Neural progenitor cell (in vitro differentiated cells): ENCODE data around the gene ITPR1. TPM values are rescaled to one million over a fixed set of nuclear protein-coding genes. Genes with fewer than 3 reads are reported as not detected.

Experiments
- DNase-seq: peaks from one replicate; pipeline ENCODE4 v3.0.0-alpha.2; 2016; ENCODE audit warnings: low spot score
- H2AFZ ChIP-seq: fragments of 200-600 bp; sonication (generic); replicated peaks from 2 replicates; pipeline ENCODE4 v1.6.1; 2016; ENCODE audit warnings: antibody characterized with exemption
- H3F3A ChIP-seq: fragments of 200-600 bp; sonication (generic); 2 replicates; pipeline ENCODE4 v1.6.1; 2016; ENCODE audit warnings: antibody characterized with exemption, low read depth
- H3K27ac ChIP-seq: fragments of 200-600 bp; sonication (generic); 2 replicates; pipeline ENCODE4 v1.5.1; 2016; ENCODE audit warnings: mild to moderate bottlenecking
- H3K27me3 ChIP-seq: fragments of 200-600 bp; sonication (generic); 2 replicates; pipeline ENCODE4 v1.6.1; 2016; ENCODE audit warnings: mild to moderate bottlenecking, moderate library complexity
- H3K36me3 ChIP-seq: fragments of 200-600 bp; sonication (generic); 2 replicates; pipeline ENCODE4 v1.5.1; 2016
- H3K4me1 ChIP-seq: fragments of 200-600 bp; sonication (generic); 2 replicates; pipeline ENCODE4 v1.6.1; 2016; ENCODE audit warnings: mixed run types
- H3K4me2 ChIP-seq: fragments of 200-600 bp; sonication (generic); 2 replicates; pipeline ENCODE4 v1.6.1; 2016
- H3K4me3 ChIP-seq: fragments of 200-600 bp; sonication (generic); 2 replicates; pipeline ENCODE4 v1.5.1; 2016
- H3K79me2 ChIP-seq: fragments of 200-600 bp; sonication (generic); 2 replicates; pipeline ENCODE4 v1.6.1; 2016; ENCODE audit warnings: low read depth
- H3K9ac ChIP-seq: fragments of 200-600 bp; sonication (generic); 2 replicates; pipeline ENCODE4 v1.6.1; 2016
- H3K9me3 ChIP-seq: fragments of 200-600 bp; sonication (generic); 2 replicates; pipeline ENCODE4 v1.5.1; 2016; ENCODE audit warnings: low read depth
- H4K20me1 ChIP-seq: fragments of 200-600 bp; sonication (generic); 2 replicates; pipeline ENCODE4 v1.6.1; 2016; ENCODE audit warnings: low read depth
- H3K27ac Mint-ChIP-seq: 3 replicates; pipeline ENCODE4 v1.8.0; 2021; ENCODE audit warnings: mixed read lengths
- H3K27me3 Mint-ChIP-seq: 2 replicates; pipeline ENCODE4 v1.8.0; 2022; ENCODE audit warnings: low read depth, mild to moderate bottlenecking, inconsistent platforms, moderate library complexity, mixed read lengths; ENCODE audit not compliant: insufficient read depth
- H3K36me3 Mint-ChIP-seq: 3 replicates; pipeline ENCODE4 v1.8.0; 2021; ENCODE audit warnings: mixed read lengths
- H3K4me1 Mint-ChIP-seq: 3 replicates; pipeline ENCODE4 v1.8.0; 2021; ENCODE audit warnings: mixed read lengths
- H3K4me3 Mint-ChIP-seq: 3 replicates; pipeline ENCODE4 v1.8.0; 2021; ENCODE audit warnings: mild to moderate bottlenecking, moderate library complexity, mixed read lengths
- H3K9me3 Mint-ChIP-seq: 3 replicates; pipeline ENCODE4 v1.8.0; 2020; ENCODE audit warnings: mixed read lengths
- CTCF ChIP-seq: fragments of 200-600 bp; sonication (generic); IDR thresholded peaks from 2 replicates; pipeline ENCODE4 v1.5.1; 2017; ENCODE audit warnings: antibody characterized with exemption, mild to moderate bottlenecking
- EZH2 ChIP-seq: fragments of 200-600 bp; sonication (generic); IDR thresholded peaks from 2 replicates; pipeline ENCODE4 v1.6.1; 2017; ENCODE audit warnings: antibody characterized with exemption, mild to moderate bottlenecking, moderate library complexity
- EZH2phosphoT487 ChIP-seq: fragments of 200-600 bp; sonication (generic); IDR thresholded peaks from 2 replicates; pipeline ENCODE4 v1.6.1; 2017; ENCODE audit warnings: antibody characterized with exemption
- total RNA-seq: library from RNA; depleted of rRNA; stranded (reverse); fragments of >200 nt; gene quantifications from 2 replicates; pipeline ENCODE4 v1.2.3, GENCODE V29; 2015; ENCODE audit warnings: low replicate concordance

Gene ITPR1
- total RNA-seq, 1 donor from 2014 or later, result 5.0 TPM

GRCh38 chr3:4795905-4796304, 302.8 kb downstream of the ITPR1 start:
- no peaks in the 10 kb centered on the region for H3K4me1 ChIP-seq
- H3K9ac ChIP-seq, result no peak overlapping the region
- Mint-ChIP-seq H3K9me3 (peaks cover 3% of the 10 kb centered on the region), H3K4me3 (no peak overlapping the region), H3K27ac (no peak overlapping the region), H3K4me1 (no peaks in the 10 kb centered on the region), H3K36me3 (peaks cover 3% of the 10 kb centered on the region), H3K27me3 (peaks cover 2% of the 10 kb centered on the region)
- H3K79me2 ChIP-seq, result no peaks in the 10 kb centered on the region
- H3K4me2 ChIP-seq, result no peak overlapping the region
- H3K36me3 ChIP-seq, result no peaks in the 10 kb centered on the region
- H3K4me3 ChIP-seq, result no peak overlapping the region
- H2AFZ ChIP-seq, result no peak overlapping the region
- no peaks in the 10 kb centered on the region for H3K27me3 ChIP-seq
- no peak overlapping the region for H3K27ac ChIP-seq
- H3K9me3 ChIP-seq, result no peaks in the 10 kb centered on the region
- TF ChIP-seq EZH2 (no peak), CTCF (no peak), EZH2phosphoT487 (no peak)
- H3F3A ChIP-seq, result no peaks in the 10 kb centered on the region
- H4K20me1 ChIP-seq, result no peaks in the 10 kb centered on the region
- DNase-seq, result no peak

GRCh38 chr3:4797201-4797705, 304.1 kb downstream of the ITPR1 start:
- DNase-seq, result no peak
- H4K20me1 ChIP-seq, result no peaks in the 10 kb centered on the region
- no peak overlapping the region for H3K4me3 ChIP-seq
- Mint-ChIP-seq H3K27me3 (peaks cover 2% of the 10 kb centered on the region), H3K36me3 (peaks cover 2% of the 10 kb centered on the region), H3K9me3 (peaks cover 2% of the 10 kb centered on the region), H3K27ac (no peak overlapping the region), H3K4me3 (no peak overlapping the region), H3K4me1 (no peaks in the 10 kb centered on the region)
- TF ChIP-seq CTCF, result no peak
- TF ChIP-seq EZH2, result no peak
- TF ChIP-seq EZH2phosphoT487, result no peak
- H2AFZ ChIP-seq, result no peak overlapping the region
- no peak overlapping the region for H3K27ac ChIP-seq
- H3K4me2 ChIP-seq, result no peak overlapping the region
- no peaks in the 10 kb centered on the region for H3K9me3 ChIP-seq
- no peaks in the 10 kb centered on the region for H3K36me3 ChIP-seq
- no peaks in the 10 kb centered on the region for H3K27me3 ChIP-seq
- H3K79me2 ChIP-seq, result no peaks in the 10 kb centered on the region
- H3K9ac ChIP-seq, result no peak overlapping the region
- no peaks in the 10 kb centered on the region for H3K4me1 ChIP-seq
- H3F3A ChIP-seq, result no peaks in the 10 kb centered on the region

- Mint-ChIP-seq H3K36me3 (peaks cover 6% of the 10 kb centered on the region), H3K4me3 (no peak overlapping the region), H3K9me3 (no peaks in the 10 kb centered on the region), H3K27me3 (peaks cover 2% of the 10 kb centered on the region), H3K4me1 (no peaks in the 10 kb centered on the region), H3K27ac (no peak overlapping the region)
- Histone ChIP-seq H4K20me1 (no peaks in the 10 kb centered on the region), H3K4me3 (no peak overlapping the region), H3K79me2 (no peaks in the 10 kb centered on the region), H3K36me3 (no peaks in the 10 kb centered on the region), H3K27ac (no peak overlapping the region), H3K4me2 (no peak overlapping the region), H3K9ac (no peak overlapping the region), H3K9me3 (no peaks in the 10 kb centered on the region), H2AFZ (no peak overlapping the region), H3F3A (no peaks in the 10 kb centered on the region), H3K27me3 (no peaks in the 10 kb centered on the region), H3K4me1 (no peaks in the 10 kb centered on the region)
- no peak for TF ChIP-seq EZH2
- no peak for TF ChIP-seq CTCF
- TF ChIP-seq EZH2phosphoT487, result no peak
- DNase-seq, result no peak
These were observed 306.4 kb downstream of the ITPR1 start for GRCh38 chr3:4799266-4800256.
